Liver (tissue), 9 donors: ENCODE measurements around the gene AURKB. TPM values are rescaled to one million over a fixed set of nuclear protein-coding genes. Genes with fewer than 3 reads are reported as not detected.

Experiments used
- DNase-seq: peaks from one replicate; pipeline ENCODE4 v3.0.0-alpha.2; 2017; ENCODE audit warnings: low spot score
- H3K27ac ChIP-seq, 2 donors: one replicate each; pipeline ENCODE4 v1.7.0; 2013; ENCODE audit warnings: inconsistent platforms in 2 of 2, low read length in 2 of 2, control low read depth in 1 of 2, low read depth in 1 of 2, mild to moderate bottlenecking in 1 of 2
- H3K27me3 ChIP-seq, 4 donors: one replicate each; pipeline versions ENCODE4 v1.6.1 to v1.7.0; 2013; ENCODE audit warnings: low read length in 3 of 4, inconsistent platforms in 1 of 4, mild to moderate bottlenecking in 1 of 4, moderate library complexity in 1 of 4; ENCODE audit not compliant: control insufficient read depth in 4 of 4, insufficient read depth in 4 of 4
- H3K36me3 ChIP-seq, 4 donors: one replicate each; pipeline versions ENCODE4 v1.6.1 to v1.7.0; 2013; ENCODE audit warnings: low read length in 3 of 4, mild to moderate bottlenecking in 3 of 4, low read depth in 1 of 4, moderate library complexity in 1 of 4; ENCODE audit not compliant: control insufficient read depth in 4 of 4, insufficient read depth in 3 of 4
- H3K4me1 ChIP-seq, 4 donors: one replicate each; pipeline versions ENCODE4 v1.6.1 to v1.7.0; 2013; ENCODE audit warnings: low read length in 3 of 4, mild to moderate bottlenecking in 3 of 4, moderate library complexity in 1 of 4; ENCODE audit not compliant: control insufficient read depth in 4 of 4, insufficient read depth in 4 of 4
- H3K4me3 ChIP-seq, 3 donors: one replicate each; pipeline versions ENCODE4 v1.6.1 to v1.7.0; 2013; ENCODE audit warnings: low read length in 3 of 3, control low read depth in 1 of 3, low read depth in 1 of 3, mild to moderate bottlenecking in 1 of 3
- H3K9ac ChIP-seq, 2 donors: one replicate each; pipeline ENCODE4 v1.7.0; 2013; ENCODE audit warnings: low read length in 2 of 2, mild to moderate bottlenecking in 2 of 2, moderate library complexity in 2 of 2, control low read depth in 1 of 2, low read depth in 1 of 2
- H3K9me3 ChIP-seq, 4 donors: one replicate each; pipeline versions ENCODE4 v1.6.1 to v1.7.0; 2013; ENCODE audit warnings: low read length in 3 of 4; ENCODE audit not compliant: control insufficient read depth in 4 of 4
- ATF3 ChIP-seq: IDR thresholded peaks from 2 replicates; pipeline ENCODE4 v1.6.1; 2016; ENCODE audit warnings: antibody characterized with exemption
- CTCF ChIP-seq: fragments of 150-350 bp; IDR thresholded peaks from 2 replicates; pipeline ENCODE4 v1.5.1; 2017; ENCODE audit warnings: improper control_type of control experiment, low read depth, low read length; ENCODE audit not compliant: missing input control
- EGR1 ChIP-seq, 2 donors: IDR thresholded peaks; 2 replicates each; pipeline ENCODE4 v1.6.1; 2016 to 2018; ENCODE audit warnings: antibody characterized with exemption in 2 of 2, low read depth in 2 of 2
- FOXA1 ChIP-seq: IDR thresholded peaks from 2 replicates; pipeline ENCODE4 v1.6.1; 2016; ENCODE audit warnings: antibody characterized with exemption
- FOXA2 ChIP-seq: IDR thresholded peaks from 2 replicates; pipeline ENCODE4 v1.6.1; 2016; ENCODE audit warnings: antibody characterized with exemption
- GABPA ChIP-seq, 2 donors: IDR thresholded peaks in 1 of 2; conservative IDR thresholded peaks in 1 of 2; 2 replicates each; pipeline ENCODE4 v1.6.1; 2016; ENCODE audit warnings: antibody characterized with exemption in 2 of 2, mild to moderate bottlenecking in 1 of 2, moderate library complexity in 1 of 2
- HNF4A ChIP-seq, 2 donors: conservative IDR thresholded peaks; 2 replicates each; pipeline ENCODE4 v1.6.1; 2016; ENCODE audit warnings: antibody characterized with exemption in 2 of 2, mild to moderate bottlenecking in 2 of 2
- HNF4G ChIP-seq: IDR thresholded peaks from 2 replicates; pipeline ENCODE4 v1.6.1; 2016; ENCODE audit warnings: antibody characterized with exemption
- JUND ChIP-seq, 2 donors: IDR thresholded peaks; 2 replicates each; pipeline ENCODE4 v1.6.1; 2016; ENCODE audit warnings: antibody characterized with exemption in 2 of 2
- MAX ChIP-seq: IDR thresholded peaks from 2 replicates; pipeline ENCODE4 v1.6.1; 2016; ENCODE audit warnings: antibody characterized with exemption
- NR2F2 ChIP-seq: IDR thresholded peaks from 2 replicates; pipeline ENCODE4 v1.6.1; 2016; ENCODE audit warnings: antibody characterized with exemption
- RAD21 ChIP-seq, 2 donors: IDR thresholded peaks; 2 replicates each; pipeline ENCODE4 v1.6.1; 2016; ENCODE audit warnings: antibody characterized with exemption in 2 of 2, mild to moderate bottlenecking in 2 of 2
- REST ChIP-seq: IDR thresholded peaks from 2 replicates; pipeline ENCODE4 v1.6.1; 2016; ENCODE audit warnings: antibody characterized with exemption, mild to moderate bottlenecking
- RXRA ChIP-seq, 2 donors: IDR thresholded peaks; 2 replicates each; pipeline ENCODE4 v1.6.1; 2017 to 2018; ENCODE audit warnings: antibody characterized with exemption in 2 of 2, mild to moderate bottlenecking in 1 of 2
- SP1 ChIP-seq: IDR thresholded peaks from 2 replicates; pipeline ENCODE4 v1.6.1; 2018; ENCODE audit warnings: antibody characterized with exemption, mild to moderate bottlenecking
- TAF1 ChIP-seq: conservative IDR thresholded peaks from 2 replicates; pipeline ENCODE4 v1.6.1; 2016; ENCODE audit warnings: antibody characterized with exemption, mild to moderate bottlenecking
- YY1 ChIP-seq: IDR thresholded peaks from 2 replicates; pipeline ENCODE4 v1.6.1; 2016; ENCODE audit warnings: antibody characterized with exemption, mild to moderate bottlenecking
- ZBTB33 ChIP-seq: IDR thresholded peaks from 2 replicates; pipeline ENCODE4 v1.6.1; 2016; ENCODE audit warnings: antibody characterized with exemption
- WGBS: extraction: QIAGEN DNeasy Blood & Tissue Kit; methylation state at CpG from one replicate; pipeline ENCODE4 v1.1.7; 2013; 5-methylcytosine and 5-hydroxymethylcytosine counted together
- polyA plus RNA-seq, 2 donors: library from polyadenylated mRNA; stranded (reverse) in 1 of 2; unstranded in 1 of 2; fragments of 200-250 nt in 1 of 2; fragments of >200 nt in 1 of 2; fragmentation: Nextera tagmentation in 1 of 2; extraction: Ambion mirVana in 1 of 2; gene quantifications; one replicate each; pipeline versions ENCODE4 v1.2.1 to v1.2.3, GENCODE V29; 2013 to 2015
- total RNA-seq, 2 donors: library from RNA; depleted of rRNA; stranded (reverse); fragments of >200 nt; gene quantifications; one replicate each; pipeline ENCODE4 v1.2.3, GENCODE V29; 2014
- donor health status: healthy.
- donor health status: healthy.
- donor health status: healthy.
- donor health status: healthy.
- donor health status: healthy.

The AURKB gene
- total and polyA plus RNA-seq, 4 donors, result 0.42 to 25.9 (median 3.0) TPM

GRCh38 chr17:8162233-8162996 is 48.0 kb downstream of the AURKB start, which contains the start of gene VAMP2:
VAMP2 (minus strand) TSS chr17:8162948; CDS start chr17:8162879, 69 bp downstream.
- no peaks in the 10 kb centered on the region for H3K27me3 ChIP-seq
- peak within 1 kb of the TSS; percentile 72 to 96 for H3K9ac ChIP-seq
- peaks cover 2 to 10% (median 6%) of the 10 kb centered on the region in 4 donors for H3K36me3 ChIP-seq
- H3K4me1 ChIP-seq, result peaks cover 8 to 51% (median 41%) of the 10 kb centered on the region in 4 donors
- H3K9me3 ChIP-seq, result no peaks in the 10 kb centered on the region
- peak; percentile 67 for TF ChIP-seq YY1
- no peak for TF ChIP-seq HNF4G
- peak within 1 kb of the TSS; percentile 97 to 98 for H3K27ac ChIP-seq
- peak; percentile 84 for DNase-seq
- peak within 1 kb of the TSS; percentile 77 to 95 (median 86) for H3K4me3 ChIP-seq
- under 1% methylated on average over 75 of the region's 75 CpGs for WGBS

- 74% methylated on average over 19 of the region's 19 CpGs for WGBS
These were observed 48.8 kb downstream of the AURKB start for GRCh38 chr17:8161289-8162232.

More at GRCh38 chr17:8161289-8162232, 48.8 kb downstream of the AURKB start:
- no peak for DNase-seq
- TF ChIP-seq REST, result no peak
- TF ChIP-seq JUND (IDR thresholded peaks at IDR 0.05), result no peak
- no peak for TF ChIP-seq FOXA2
- TF ChIP-seq FOXA1, result no peak
- no peak for TF ChIP-seq TAF1
- no peak for TF ChIP-seq MAX
- no peak for TF ChIP-seq SP1
- no peak for TF ChIP-seq NR2F2
- no peak for TF ChIP-seq CTCF
- TF ChIP-seq GABPA (IDR thresholded peaks at IDR 0.05 in 1 of 2, conservative IDR thresholded peaks at IDR 0.05 in 1 of 2), result no peak
- TF ChIP-seq ZBTB33, result no peak
- no peak for TF ChIP-seq ATF3
- TF ChIP-seq EGR1 (IDR thresholded peaks at IDR 0.05; ENCODE audit: low read depth in 2 of 2), result no peak
- TF ChIP-seq YY1, result no peak
- no peak for TF ChIP-seq RXRA (IDR thresholded peaks at IDR 0.05)
- no peak for TF ChIP-seq HNF4G
- no peak for TF ChIP-seq RAD21 (IDR thresholded peaks at IDR 0.05)
- no peak for TF ChIP-seq HNF4A (conservative IDR thresholded peaks at IDR 0.05)
- Histone ChIP-seq H3K27me3 (no peaks in the 10 kb centered on the region), H3K9me3 (no peaks in the 10 kb centered on the region), H3K4me1 (peaks cover 11 to 54% (median 42%) of the 10 kb centered on the region in 4 donors), H3K36me3 (peaks cover 2 to 10% (median 6%) of the 10 kb centered on the region in 4 donors), H3K27ac (peak overlapping the region; percentile 97 to 98), H3K4me3 (peak overlapping the region; percentile 77 to 95 (median 86)), H3K9ac (peak overlapping the region; percentile 24 to 96)
